Spleen (tissue), 13 donors: ENCODE results near the gene WDR47. TPM values are rescaled to one million over a fixed set of nuclear protein-coding genes. Genes with fewer than 3 reads are reported as not detected.
A peak's percentile ranks its signal among the peaks of the same experiment; 100 is the strongest.

ENCODE experiments used
- DNase-seq: peaks from one replicate; pipeline ENCODE4 v3.0.0-alpha.2; 2020
- H3K27ac ChIP-seq, 8 donors: fragments of 200-600 bp; sonication (generic) in 7 of 8; 1 replicate in 4 of 8; 2 replicates in 4 of 8; pipeline versions ENCODE4 v1.5.0 to v1.8.0; 2016 to 2021; ENCODE audit warnings: inconsistent platforms in 4 of 8, mild to moderate bottlenecking in 4 of 8, moderate library complexity in 1 of 8
- H3K27me3 ChIP-seq, 7 donors: fragments of 200-600 bp; sonication (generic) in 6 of 7; replicated peaks in 1 of 7; 1 replicate in 4 of 7; 2 replicates in 3 of 7; pipeline versions ENCODE4 v1.5.0 to v1.8.0; 2016 to 2021; ENCODE audit warnings: inconsistent platforms in 3 of 7, mild to moderate bottlenecking in 1 of 7
- H3K36me3 ChIP-seq, 6 donors: fragments of 200-600 bp; sonication (generic) in 5 of 6; 1 replicate in 4 of 6; 2 replicates in 2 of 6; pipeline versions ENCODE4 v1.5.0 to v1.8.0; 2016 to 2021; ENCODE audit warnings: inconsistent platforms in 2 of 6
- H3K4me1 ChIP-seq, 6 donors: fragments of 200-600 bp; sonication (generic) in 5 of 6; 1 replicate in 3 of 6; 2 replicates in 3 of 6; pipeline versions ENCODE4 v1.5.0 to v1.8.0; 2016 to 2021; ENCODE audit warnings: inconsistent platforms in 3 of 6
- H3K4me3 ChIP-seq, 8 donors: fragments of 200-600 bp; sonication (generic) in 7 of 8; 1 replicate in 4 of 8; 2 replicates in 4 of 8; pipeline versions ENCODE4 v1.5.0 to v1.8.0; 2016 to 2021; ENCODE audit warnings: inconsistent platforms in 4 of 8, mild to moderate bottlenecking in 4 of 8, moderate library complexity in 2 of 8
- H3K9me3 ChIP-seq, 8 donors: fragments of 200-600 bp; sonication (generic) in 7 of 8; 1 replicate in 4 of 8; 2 replicates in 4 of 8; pipeline versions ENCODE4 v1.5.0 to v1.8.0; 2016 to 2021; ENCODE audit warnings: inconsistent platforms in 4 of 8
- CTCF ChIP-seq, 11 experiments: fragments of 200-600 bp in 7 of 11; fragments of 450-650 bp in 4 of 11; sonication (generic) in 4 of 11; IDR thresholded peaks in 8 of 11; conservative IDR thresholded peaks in 3 of 11; 1 replicate in 7 of 11; 2 replicates in 4 of 11; pipeline versions ENCODE4 v1.4.0 to v1.8.0; 2016 to 2021; ENCODE audit warnings: antibody characterized with exemption in 11 of 11, inconsistent platforms in 4 of 11, mild to moderate bottlenecking in 1 of 11
- POLR2A ChIP-seq, 3 donors: fragments of 450-650 bp; IDR thresholded peaks; one replicate each; pipeline ENCODE4 v1.5.1; 2017; ENCODE audit warnings: antibody characterized with exemption in 3 of 3, mild to moderate bottlenecking in 1 of 3
- POLR2AphosphoS5 ChIP-seq, 3 donors: sonication (generic); formaldehyde crosslinking; IDR thresholded peaks; one replicate each; pipeline ENCODE4 v1.5.1; 2017; ENCODE audit warnings: antibody characterized with exemption in 3 of 3
- WGBS, 5 donors: extraction: QIAGEN DNeasy Blood & Tissue Kit in 3 of 5; methylation state at CpG; one replicate each; pipeline versions ENCODE4 v1.1.5 to v1.1.7; 2013 to 2018; 5-methylcytosine and 5-hydroxymethylcytosine counted together
- intact Hi-C: fragments of 100-400 bp; cut with DNase I; formaldehyde crosslinking; loops from one replicate; pipeline ENCODE4 v1.15.0; 2023; ENCODE audit warnings: low total_unique reads
- long read RNA-seq, 2 donors: transcript quantifications; one replicate each; lab custom pipeline, GENCODE V29; 2026
- polyA plus RNA-seq, 3 donors: library from polyadenylated mRNA; stranded (reverse); fragments of 200-250 nt; gene quantifications; one replicate each; pipeline ENCODE4 v1.2.1, GENCODE V29; 2013
- total RNA-seq, 7 donors: library from RNA; depleted of rRNA in 3 of 7; stranded (reverse); fragments of >200 nt in 3 of 7; fragmentation: NEBNext Ultra II Directional in 4 of 7; extraction: Animal tissue kit (Norgen Biotek cat#: 25700) in 4 of 7; gene quantifications; one replicate each; pipeline versions ENCODE4 v1.1.0 to v1.2.1, GENCODE V29; 2016 to 2021
- donor health status: healthy with polysubstance abuse.
- donor health status: DM: no; HTN: no; CAD: no; lungs with moderate emphysema.
- donor health status: DM: no; HTN: no; CAD: no.
- donor health status: Bipolar disorder and iron deficiency.
- donor health status: healthy.
- donor health status: DM: no; HTN: no; CAD: no.
- donor health status: DM: yes; HTN: yes; CAD: no.

Gene WDR47
- total RNA-seq (10 to 100 TPM in 6 of 7 donors, 1 to 10 TPM in 1; 9.8 to 20.1 (median 14.6) TPM), polyA plus RNA-seq (1 to 10 TPM; 1.9 to 3.5 (median 2.2) TPM)
- long read RNA-seq, donor 1 = 0 reads
- long read RNA-seq, donor 2, full-length matches to known transcripts = 2 of 14 reads
- long read RNA-seq, donor 2, partial matches to known transcripts = 12 of 14 reads
- long read RNA-seq, donor 2, other reads (novel, unspliced or antisense) = 0 of 14 reads

- intact Hi-C loops = no loop called here
- peak; percentile 100 for DNase-seq
- Histone ChIP-seq H3K4me3 (peak within 1 kb of the TSS; percentile 82 to 100 (median 98)), H3K9me3 (no peaks in the 10 kb centered on the region), H3K27ac (peak within 1 kb of the TSS; percentile 84 to 94 (median 90)), H3K4me1 (peaks cover 6 to 32% (median 13%) of the 10 kb centered on the region in 6 donors), H3K27me3 (no peaks in the 10 kb centered on the region), H3K36me3 (no peaks in the 10 kb centered on the region)
- TF ChIP-seq POLR2A (IDR thresholded peaks at IDR 0.05) (peak; percentile 88 to 96 (median 95)), CTCF (IDR thresholded peaks at IDR 0.05 in 8 of 11, conservative IDR thresholded peaks at IDR 0.05 in 3 of 11) (peak in 3 of 11 experiments; percentile 7 to 34 (median 13)), POLR2AphosphoS5 (IDR thresholded peaks at IDR 0.05) (peak; percentile 99 to 100 (median 100))
- WGBS, 5 donors = 0 to 1% (median 0%) methylated on average over 8 to 90 of the region's 90 CpGs
Measured at GRCh38 chr1:109041621-109042468, at the start of gene WDR47. Gene WDR47, minus strand, starts transcription at chr1:109042102. Its CDS starts 18,590 bp downstream, at chr1:109023512.

GRCh38 chr1:109091078-109091838, 49.4 kb upstream of the WDR47 start:
- Histone ChIP-seq H3K4me3 (peak overlapping the region; percentile 59 to 86 (median 66)), H3K27me3 (no peaks in the 10 kb centered on the region), H3K4me1 (peaks cover 11 to 64% (median 40%) of the 10 kb centered on the region in 6 donors), H3K9me3 (peaks cover 0 to 8% (median 0%) of the 10 kb centered on the region in 8 donors), H3K36me3 (peaks cover 2 to 39% (median 26%) of the 10 kb centered on the region in 6 donors), H3K27ac (peak overlapping the region; percentile 93 to 99 (median 98))
- 1 to 4% (median 2%) methylated on average over 13 of the region's 13 CpGs for WGBS, 5 donors
- intact Hi-C loops = no loop called here
- TF ChIP-seq POLR2AphosphoS5 (IDR thresholded peaks at IDR 0.05) (no peak), CTCF (IDR thresholded peaks at IDR 0.05 in 8 of 11, conservative IDR thresholded peaks at IDR 0.05 in 3 of 11) (no peak), POLR2A (IDR thresholded peaks at IDR 0.05) (no peak)
- no peak for DNase-seq

DNA sequence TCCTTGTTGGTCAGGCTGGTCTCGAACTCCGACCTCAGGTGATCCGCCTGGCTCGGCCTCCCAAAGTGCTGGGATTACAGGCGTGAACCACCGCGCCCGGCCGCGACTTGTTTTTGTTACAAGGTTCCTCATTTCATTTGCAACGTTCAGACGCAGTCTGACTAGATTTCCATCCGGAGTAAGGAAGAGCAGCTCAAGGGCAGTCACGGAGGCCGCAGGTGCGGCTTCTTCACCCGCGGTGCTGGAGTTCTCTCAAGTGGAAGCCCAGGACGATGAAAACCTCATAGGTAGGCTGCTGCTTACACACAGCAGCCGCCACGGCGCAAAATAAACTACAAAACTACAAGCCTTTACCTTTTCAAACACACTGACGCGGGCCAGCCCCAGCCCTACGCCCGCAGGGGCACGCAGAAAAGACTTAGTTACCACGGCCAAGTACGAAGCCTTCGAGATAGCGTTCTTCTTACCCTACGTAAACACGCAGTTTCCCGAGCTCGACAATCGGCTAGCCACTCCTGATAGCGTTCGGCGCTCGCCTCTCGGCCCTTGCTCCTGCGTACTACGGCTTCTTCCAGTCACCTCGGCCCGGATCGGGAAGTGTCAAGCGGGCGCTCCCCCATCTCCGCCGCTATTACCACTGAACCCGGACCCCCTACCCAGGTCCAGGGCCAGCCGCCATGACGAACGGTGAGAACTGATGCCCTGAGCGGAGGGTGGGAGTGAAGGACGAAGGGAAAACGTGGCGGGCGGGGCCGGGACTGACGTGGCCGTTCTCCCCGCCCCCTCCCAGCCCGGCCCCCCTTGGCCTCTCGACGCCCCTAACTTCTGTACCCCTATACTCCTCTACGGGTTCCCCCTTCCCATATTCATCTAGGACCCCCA, 48.5 kb upstream of the WDR47 start, which contains the start of gene TMEM167B:
Gene TMEM167B (plus strand): TSS at position 569 of the 882 bp plus-strand sequence. CDS start 109 bp downstream, at position 678.
- 3 to 8% (median 3%) methylated on average over 35 to 67 of the region's 67 CpGs for WGBS, 5 donors
- DNase-seq = peak; percentile 98
- H3K27me3 ChIP-seq = no peaks in the 10 kb centered on the region
- peaks cover 2 to 31% (median 22%) of the 10 kb centered on the region in 6 donors for H3K36me3 ChIP-seq
- H3K4me3 ChIP-seq = peak within 1 kb of the TSS; percentile 59 to 86 (median 66)
- intact Hi-C loops = no loop called here
- peaks cover 11 to 64% (median 38%) of the 10 kb centered on the region in 6 donors for H3K4me1 ChIP-seq
- TF ChIP-seq POLR2A (IDR thresholded peaks at IDR 0.05) (peak; percentile 22 to 61 (median 51)), CTCF (IDR thresholded peaks at IDR 0.05 in 8 of 11, conservative IDR thresholded peaks at IDR 0.05 in 3 of 11) (peak in 2 of 11 experiments; percentile 5 to 9), POLR2AphosphoS5 (IDR thresholded peaks at IDR 0.05) (peak; percentile 93 to 96 (median 95))
- peaks cover 0 to 8% (median 0%) of the 10 kb centered on the region in 8 donors for H3K9me3 ChIP-seq
- peak within 1 kb of the TSS; percentile 93 to 99 (median 98) for H3K27ac ChIP-seq
